Raji (cell line): ENCODE measurements around the gene PHACTR3.

ENCODE experiments used
- POLR2A ChIP-seq: IDR thresholded peaks from 2 replicates; pipeline ENCODE4 v1.6.1; 2011; ENCODE audit warnings: low read depth, low read length, control low read depth; ENCODE audit not compliant: insufficient read depth

PHACTR3 gene

GRCh38 chr20:59569305-59569704, 35.0 kb upstream of the PHACTR3 start:
- TF ChIP-seq POLR2A, result no peak

GRCh38 chr20:59571151-59571550, 33.2 kb upstream of the PHACTR3 start:
- TF ChIP-seq POLR2A, result no peak

GRCh38 chr20:59571551-59572314, 32.6 kb upstream of the PHACTR3 start:
- TF ChIP-seq POLR2A, result no peak

- no peak for TF ChIP-seq POLR2A
These were observed 31.8 kb upstream of the PHACTR3 start for GRCh38 chr20:59572515-59572914.

- no peak for TF ChIP-seq POLR2A
These were observed 30.5 kb upstream of the PHACTR3 start for GRCh38 chr20:59573837-59574236.

GRCh38 chr20:59574308-59574707, 30.0 kb upstream of the PHACTR3 start:
- no peak for TF ChIP-seq POLR2A

GRCh38 chr20:59575216-59575615, 29.1 kb upstream of the PHACTR3 start:
- no peak for TF ChIP-seq POLR2A

GRCh38 chr20:59575653-59576052, 28.7 kb upstream of the PHACTR3 start:
- TF ChIP-seq POLR2A, result no peak

GRCh38 chr20:59576216-59576953, 28.0 kb upstream of the PHACTR3 start:
- no peak for TF ChIP-seq POLR2A

GRCh38 chr20:59577037-59577808, 27.1 kb upstream of the PHACTR3 start:
- TF ChIP-seq POLR2A, result no peak

GRCh38 chr20:59577809-59578435, 26.4 kb upstream of the PHACTR3 start:
- TF ChIP-seq POLR2A, result no peak

GRCh38 chr20:59578436-59579403, 25.6 kb upstream of the PHACTR3 start:
- TF ChIP-seq POLR2A, result no peak

- no peak for TF ChIP-seq POLR2A
These were observed 24.8 kb upstream of the PHACTR3 start for GRCh38 chr20:59579404-59580145.
